Measurements from ENCODE around the gene FBXW11.

DNA sequence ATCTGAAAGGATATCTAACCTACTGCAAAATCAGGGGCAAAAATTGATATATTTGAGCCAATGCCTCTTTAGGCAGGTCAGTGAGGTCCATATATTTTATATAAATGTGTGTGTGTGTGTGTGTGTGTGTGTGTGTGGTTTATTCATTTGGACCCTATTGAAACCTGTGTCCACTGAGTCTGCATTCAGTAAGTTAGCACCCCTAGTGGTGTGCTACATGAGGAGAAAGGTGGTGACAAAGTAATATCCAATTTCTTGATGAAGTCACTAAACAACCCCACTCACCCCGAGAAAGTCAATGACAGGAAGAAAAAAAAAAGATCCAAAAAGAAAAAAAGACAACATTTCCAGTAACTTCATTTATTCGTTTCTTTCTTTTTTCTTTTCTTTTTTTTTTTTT is 4.1 kb downstream of the FBXW11 start:
- TF ChIP-seq, protein P1, sequence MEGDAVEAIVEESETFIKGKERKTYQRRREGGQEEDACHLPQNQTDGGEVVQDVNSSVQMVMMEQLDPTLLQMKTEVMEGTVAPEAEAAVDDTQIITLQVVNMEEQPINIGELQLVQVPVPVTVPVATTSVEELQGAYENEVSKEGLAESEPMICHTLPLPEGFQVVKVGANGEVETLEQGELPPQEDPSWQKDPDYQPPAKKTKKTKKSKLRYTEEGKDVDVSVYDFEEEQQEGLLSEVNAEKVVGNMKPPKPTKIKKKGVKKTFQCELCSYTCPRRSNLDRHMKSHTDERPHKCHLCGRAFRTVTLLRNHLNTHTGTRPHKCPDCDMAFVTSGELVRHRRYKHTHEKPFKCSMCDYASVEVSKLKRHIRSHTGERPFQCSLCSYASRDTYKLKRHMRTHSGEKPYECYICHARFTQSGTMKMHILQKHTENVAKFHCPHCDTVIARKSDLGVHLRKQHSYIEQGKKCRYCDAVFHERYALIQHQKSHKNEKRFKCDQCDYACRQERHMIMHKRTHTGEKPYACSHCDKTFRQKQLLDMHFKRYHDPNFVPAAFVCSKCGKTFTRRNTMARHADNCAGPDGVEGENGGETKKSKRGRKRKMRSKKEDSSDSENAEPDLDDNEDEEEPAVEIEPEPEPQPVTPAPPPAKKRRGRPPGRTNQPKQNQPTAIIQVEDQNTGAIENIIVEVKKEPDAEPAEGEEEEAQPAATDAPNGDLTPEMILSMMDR (IDR thresholded peaks at IDR 0.05), result peak; percentile 15 to 28
- TF ChIP-seq POLR2AphosphoS5 (IDR thresholded peaks at IDR 0.05), result no peak
- TF ChIP-seq POLR2A (IDR thresholded peaks at IDR 0.05), result no peak

All from suprapubic skin (tissue), 4 donors.